A549 (cell line): Measurements from ENCODE around the gene GOLGA5.

Source experiments
- CBX2 ChIP-seq: fragments of 200-600 bp; sonication (generic); IDR thresholded peaks from 2 replicates; pipeline ENCODE4 v1.6.1; 2016; ENCODE audit warnings: low read depth, mild to moderate bottlenecking, borderline replicate concordance
- FOSB ChIP-seq: fragments of 250-450 bp; sonication (Bioruptor Pico); IDR thresholded peaks from 2 replicates; pipeline ENCODE4 v1.5.0; 2020; ENCODE audit warnings: mild to moderate bottlenecking, moderate library complexity
- MAZ ChIP-seq: fragments of 150-350 bp; IDR thresholded peaks from 2 replicates; pipeline ENCODE4 v1.6.1; 2014; ENCODE audit warnings: antibody characterized with exemption, low read depth, low read length, borderline replicate concordance
- TF ChIP-seq, protein P1 (sequence below): fragments of >200 bp; sonication (Bioruptor Twin); formaldehyde crosslinking; IDR thresholded peaks from 3 replicates; pipeline ENCODE4 v1.5.1; 2016
- TF ChIP-seq, protein P2 (sequence below): IDR thresholded peaks from 2 replicates; pipeline ENCODE4 v1.6.1; 2012

DNA sequence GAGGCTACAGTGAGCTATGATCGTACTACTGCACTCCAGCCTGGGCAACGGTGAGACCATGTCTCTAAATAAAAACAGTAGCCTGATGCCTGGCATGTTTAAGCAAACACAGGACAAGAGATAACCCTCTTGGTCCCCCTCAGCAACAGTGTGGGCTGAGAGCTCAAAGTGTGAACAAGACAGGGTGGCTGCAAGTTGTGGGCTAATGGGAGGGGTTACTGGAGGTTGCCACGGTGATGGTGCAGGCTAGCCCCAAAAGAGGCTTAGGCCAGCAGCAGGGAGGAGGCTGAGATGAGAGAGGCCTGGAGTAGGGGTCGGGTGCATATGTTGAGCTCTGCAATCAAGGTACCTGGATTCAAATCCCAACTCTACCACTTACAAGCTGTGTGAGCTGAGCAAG, 42.3 kb upstream of the GOLGA5 start:
- TF ChIP-seq, protein P1, sequence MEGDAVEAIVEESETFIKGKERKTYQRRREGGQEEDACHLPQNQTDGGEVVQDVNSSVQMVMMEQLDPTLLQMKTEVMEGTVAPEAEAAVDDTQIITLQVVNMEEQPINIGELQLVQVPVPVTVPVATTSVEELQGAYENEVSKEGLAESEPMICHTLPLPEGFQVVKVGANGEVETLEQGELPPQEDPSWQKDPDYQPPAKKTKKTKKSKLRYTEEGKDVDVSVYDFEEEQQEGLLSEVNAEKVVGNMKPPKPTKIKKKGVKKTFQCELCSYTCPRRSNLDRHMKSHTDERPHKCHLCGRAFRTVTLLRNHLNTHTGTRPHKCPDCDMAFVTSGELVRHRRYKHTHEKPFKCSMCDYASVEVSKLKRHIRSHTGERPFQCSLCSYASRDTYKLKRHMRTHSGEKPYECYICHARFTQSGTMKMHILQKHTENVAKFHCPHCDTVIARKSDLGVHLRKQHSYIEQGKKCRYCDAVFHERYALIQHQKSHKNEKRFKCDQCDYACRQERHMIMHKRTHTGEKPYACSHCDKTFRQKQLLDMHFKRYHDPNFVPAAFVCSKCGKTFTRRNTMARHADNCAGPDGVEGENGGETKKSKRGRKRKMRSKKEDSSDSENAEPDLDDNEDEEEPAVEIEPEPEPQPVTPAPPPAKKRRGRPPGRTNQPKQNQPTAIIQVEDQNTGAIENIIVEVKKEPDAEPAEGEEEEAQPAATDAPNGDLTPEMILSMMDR = no peak
- TF ChIP-seq, protein P2, sequence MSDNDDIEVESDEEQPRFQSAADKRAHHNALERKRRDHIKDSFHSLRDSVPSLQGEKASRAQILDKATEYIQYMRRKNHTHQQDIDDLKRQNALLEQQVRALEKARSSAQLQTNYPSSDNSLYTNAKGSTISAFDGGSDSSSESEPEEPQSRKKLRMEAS = no peak
- no peak for TF ChIP-seq FOSB (CRISPR knock-in tag)
- TF ChIP-seq MAZ = no peak
- no peak for TF ChIP-seq CBX2
